Fibroblast of peridontal ligament (primary cell): ENCODE measurements around the gene MASP1.
A peak's percentile ranks its signal among the peaks of the same experiment; 100 is the strongest.

Experiments used
- DNase-seq: peaks from one replicate; pipeline ENCODE4 v3.0.0-alpha.2; 2010; ENCODE audit errors: extremely low read depth

Gene MASP1

DNA sequence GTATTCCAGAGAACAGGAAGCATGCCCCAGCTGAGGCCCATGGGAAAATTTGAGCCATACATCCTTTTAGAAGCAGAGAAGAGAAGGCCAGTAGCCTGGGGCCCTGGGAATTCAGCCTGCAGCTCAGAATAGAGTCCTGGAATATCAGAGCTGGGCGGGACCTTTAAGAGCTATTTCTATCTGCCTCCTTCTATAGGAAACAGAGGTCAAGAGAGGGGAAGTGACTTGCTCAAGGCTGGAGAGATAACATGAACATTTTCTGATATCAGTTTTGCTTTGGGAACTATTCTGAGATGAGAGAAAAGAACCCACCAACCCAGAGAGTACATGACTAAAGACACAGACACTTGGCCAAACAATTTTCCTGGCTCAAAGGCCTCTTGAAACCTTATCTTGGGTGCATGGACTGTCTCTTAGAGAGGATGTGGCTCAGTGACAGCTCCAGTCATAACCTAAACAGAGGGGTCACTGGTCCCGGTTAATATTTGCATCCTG is 26.0 kb downstream of the MASP1 start:
- DNase-seq = no peak

DNA sequence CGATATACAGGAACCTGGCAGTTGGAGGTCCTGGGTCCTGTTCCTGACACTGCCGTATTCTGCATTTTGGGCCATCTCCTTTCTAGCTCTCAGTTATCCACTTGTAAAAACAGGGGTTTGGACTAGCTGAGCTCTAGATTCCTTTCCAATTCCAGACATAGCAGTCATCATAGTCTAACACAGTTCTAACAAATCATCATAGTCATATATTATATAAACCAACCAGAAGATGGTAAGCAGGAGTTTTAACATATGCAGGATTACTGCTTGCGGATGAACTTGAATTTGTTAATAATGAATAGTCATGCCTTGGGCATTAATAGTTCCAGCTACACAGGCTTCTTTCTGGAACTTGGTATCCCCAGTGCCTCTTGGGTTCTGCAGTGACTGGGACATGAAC is 26.6 kb downstream of the MASP1 start:
- peak; percentile 19 for DNase-seq

DNA sequence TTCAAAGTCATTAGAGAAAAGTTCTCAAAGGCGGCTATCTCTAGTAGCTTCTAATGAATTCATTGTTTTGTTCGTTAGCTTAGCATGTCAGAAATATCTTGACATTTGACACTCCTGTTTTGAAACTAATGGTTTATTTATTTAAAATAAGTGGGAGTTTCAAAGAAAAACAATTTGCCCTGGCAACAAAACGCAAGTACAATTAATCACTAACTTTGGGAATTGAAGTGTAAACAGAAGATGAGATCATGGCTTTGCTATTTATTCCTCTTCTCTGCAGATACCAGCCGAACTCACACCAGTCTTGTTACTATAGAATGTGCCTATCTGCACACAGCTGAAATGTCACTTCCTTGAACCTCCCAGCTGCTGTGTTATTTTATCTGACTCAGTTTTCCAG is 27.5 kb downstream of the MASP1 start:
- DNase-seq = peak; percentile 88

DNA sequence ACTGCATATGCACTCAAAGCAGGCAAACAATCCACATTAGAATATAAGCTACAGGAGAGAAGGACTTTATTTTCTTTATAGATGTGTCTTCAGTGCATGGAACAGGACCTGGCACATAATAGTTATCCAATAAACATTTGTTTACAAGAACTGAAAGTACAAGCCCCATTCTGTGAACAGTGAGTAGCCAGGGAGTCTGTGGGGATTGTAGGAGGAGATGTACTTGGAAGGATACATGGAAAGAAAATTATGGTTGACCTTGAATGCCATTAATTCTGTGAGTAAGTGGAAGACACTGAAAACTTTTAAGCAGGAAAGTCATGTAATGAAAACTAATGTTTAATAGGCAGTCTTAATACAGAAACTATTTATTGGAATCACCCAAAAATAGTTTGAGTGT is 28.3 kb downstream of the MASP1 start:
- peak; percentile 63 for DNase-seq

DNA sequence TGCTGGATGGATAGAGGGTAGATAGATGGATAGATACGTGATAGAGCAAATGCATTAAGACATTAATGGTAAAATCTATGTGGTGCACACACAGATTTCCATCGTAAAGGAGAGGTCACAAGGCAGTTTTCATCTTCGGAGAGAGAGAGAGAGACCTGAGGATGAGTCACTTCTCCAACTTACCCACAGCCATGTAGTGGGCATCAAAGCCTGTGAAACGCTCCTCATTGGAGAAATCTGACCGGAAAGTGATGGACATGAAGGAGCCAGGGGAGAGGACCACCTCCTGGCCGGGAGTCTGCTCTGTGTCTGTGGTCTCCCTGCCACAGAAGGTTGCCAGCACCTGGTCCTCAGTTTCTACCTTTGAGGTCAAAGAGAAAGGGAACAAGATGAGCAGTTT is 29.2 kb downstream of the MASP1 start:
- DNase-seq = no peak

DNA sequence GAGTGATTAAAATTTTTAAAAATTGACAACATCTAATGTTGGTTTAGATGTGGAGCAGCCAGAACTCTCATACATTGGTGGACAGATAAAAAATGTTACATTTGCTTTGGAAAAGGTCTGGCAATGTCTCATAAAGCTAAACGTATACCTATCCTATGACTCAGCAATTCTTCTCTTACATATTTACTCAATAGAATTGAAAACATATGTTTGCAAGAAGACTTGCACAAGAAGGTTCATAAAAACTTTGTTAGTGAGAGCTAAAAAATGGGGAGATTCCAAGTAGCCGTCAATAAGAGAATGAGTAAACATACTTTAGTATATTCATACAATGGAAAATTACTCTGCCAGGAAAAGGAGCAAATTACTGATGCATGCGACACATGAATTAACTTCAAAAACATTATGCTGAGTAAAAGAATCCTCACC is 30.0 kb downstream of the MASP1 start:
- peak; percentile 89 for DNase-seq

DNA sequence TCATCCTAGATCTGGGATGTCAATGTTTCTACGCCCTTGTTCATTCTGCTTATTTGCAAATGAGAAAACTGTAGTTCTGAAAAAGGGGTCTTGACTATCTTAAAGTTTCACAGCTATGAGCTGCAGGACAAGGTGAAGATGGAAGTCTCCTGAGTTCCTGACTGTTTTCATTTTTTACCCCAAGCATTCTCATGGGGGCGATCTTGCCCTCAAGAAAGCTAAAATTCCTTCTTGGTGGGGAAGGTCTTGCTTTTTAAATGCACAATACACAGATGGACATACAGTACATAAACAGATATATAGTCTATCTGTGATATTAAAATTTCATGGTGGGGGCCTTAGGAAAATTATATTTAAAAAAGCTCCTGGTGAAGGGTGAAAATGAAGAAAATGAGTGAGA is 32.4 kb downstream of the MASP1 start:
- DNase-seq = no peak

DNA sequence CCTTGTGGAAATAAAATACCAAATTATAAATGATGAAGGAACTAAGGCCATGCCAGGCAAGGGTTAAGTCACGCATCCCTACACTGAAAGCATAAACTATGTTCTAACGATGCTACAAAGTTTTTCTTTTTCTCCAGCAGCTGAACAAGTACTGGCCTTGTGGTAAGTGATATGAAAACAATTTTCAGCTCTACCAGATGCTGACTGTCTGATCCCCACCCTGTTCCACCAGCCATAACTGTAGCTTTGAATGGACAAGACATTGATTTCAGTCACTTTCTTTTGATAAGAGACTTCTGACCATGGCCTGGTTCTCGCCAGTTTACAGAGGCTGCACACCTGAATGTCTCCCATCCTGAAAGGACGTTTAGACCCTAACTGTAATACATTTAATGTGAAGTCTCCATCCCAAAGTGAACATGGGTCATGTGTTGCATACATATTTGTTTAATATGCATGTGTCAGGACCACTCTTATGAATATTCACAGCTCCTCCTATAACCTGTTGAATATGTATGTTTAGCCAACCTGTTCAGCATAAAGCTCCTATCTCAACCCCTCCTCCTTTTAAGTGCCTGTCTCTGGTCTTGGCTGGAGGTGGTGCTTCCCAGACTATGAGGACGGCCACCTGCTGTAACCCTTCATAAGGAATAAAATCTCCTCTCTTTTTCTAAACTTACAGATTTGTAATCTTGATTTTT is 33.4 kb downstream of the MASP1 start:
- DNase-seq = peak; percentile 19

DNA sequence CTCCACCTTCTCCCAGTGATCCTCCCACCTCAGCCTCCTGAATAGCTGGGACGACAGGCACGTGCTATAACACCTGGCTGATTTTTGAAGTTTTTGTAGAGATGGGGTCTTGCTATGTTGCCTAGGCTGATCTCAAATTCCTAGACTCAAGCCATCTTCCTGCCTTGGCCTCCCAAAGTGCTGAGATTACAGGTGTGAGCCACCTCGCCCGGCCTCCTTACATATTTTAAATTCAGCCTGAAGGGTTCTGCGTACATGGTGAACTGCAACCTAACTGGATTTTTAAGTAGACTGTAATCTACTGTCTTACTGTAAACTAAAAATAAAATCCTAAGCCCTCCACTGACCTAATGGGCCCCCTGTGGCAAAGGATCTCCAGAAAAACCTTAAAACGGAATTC is 34.1 kb downstream of the MASP1 start:
- DNase-seq = no peak

DNA sequence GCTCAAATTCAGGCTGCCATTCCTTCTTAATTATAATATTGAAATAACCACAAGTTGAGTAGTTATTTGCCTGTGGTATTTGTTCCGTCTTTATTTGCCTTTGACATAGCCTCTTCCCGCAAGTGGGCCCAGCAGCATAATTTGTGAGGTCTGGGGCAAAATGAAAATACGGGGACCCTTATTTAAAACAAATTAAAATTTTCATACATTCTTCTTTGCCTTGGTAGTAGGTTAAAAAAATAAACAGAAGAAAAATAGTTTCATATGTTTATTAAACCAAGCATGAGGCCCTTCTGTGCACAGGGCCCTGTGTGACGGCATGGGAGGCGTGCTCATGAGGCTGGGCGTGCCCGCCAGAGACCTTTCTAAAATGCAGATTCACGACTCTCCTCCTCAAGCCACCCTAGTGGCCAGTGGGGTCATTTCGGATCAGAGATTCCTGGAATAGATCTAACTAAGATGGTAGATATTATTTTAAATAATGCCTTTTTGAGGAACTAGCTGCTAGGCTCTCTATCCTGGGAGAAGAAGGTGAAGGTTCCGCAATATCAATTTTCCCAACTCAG is 35.4 kb downstream of the MASP1 start:
- DNase-seq = peak; percentile 43

DNA sequence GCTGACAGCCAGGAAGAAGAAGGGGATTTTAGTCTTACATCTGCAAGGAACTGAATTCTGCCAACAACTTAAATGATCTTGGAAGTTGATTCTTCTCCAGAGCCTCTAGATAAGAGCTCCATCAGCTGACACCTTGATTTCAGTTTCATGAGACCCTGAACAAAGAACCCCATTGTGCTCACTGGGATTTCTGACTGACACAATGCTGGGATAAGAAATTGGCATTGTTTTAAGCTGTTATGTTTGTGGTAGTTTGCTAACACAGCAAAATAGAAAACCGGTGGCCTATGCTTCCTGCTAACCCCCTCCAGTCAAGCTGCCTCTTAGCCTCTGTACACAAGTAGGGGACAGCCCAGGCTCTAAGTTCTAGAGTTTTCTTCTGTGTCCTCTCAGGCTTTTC is 36.2 kb downstream of the MASP1 start:
- DNase-seq = no peak

DNA sequence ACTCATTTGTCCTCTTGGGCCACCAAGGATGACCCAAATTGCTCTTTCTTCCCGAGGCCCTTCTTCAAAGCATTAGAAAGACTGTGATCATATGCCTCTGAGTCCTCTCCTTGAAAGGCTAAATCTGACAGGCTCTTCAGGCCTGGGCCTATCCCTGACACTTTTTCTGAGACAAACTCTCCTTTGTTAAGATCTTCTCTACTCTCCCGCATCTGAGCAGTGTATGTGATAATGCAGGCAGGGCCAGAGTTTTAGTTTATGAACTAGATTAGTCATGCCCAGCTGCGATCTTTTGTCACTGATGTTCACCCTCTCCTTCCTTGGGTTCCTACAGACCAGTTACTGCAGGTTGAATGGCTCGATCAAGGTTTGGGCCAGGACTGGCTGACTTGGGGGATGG is 39.2 kb downstream of the MASP1 start:
- DNase-seq = no peak

DNA sequence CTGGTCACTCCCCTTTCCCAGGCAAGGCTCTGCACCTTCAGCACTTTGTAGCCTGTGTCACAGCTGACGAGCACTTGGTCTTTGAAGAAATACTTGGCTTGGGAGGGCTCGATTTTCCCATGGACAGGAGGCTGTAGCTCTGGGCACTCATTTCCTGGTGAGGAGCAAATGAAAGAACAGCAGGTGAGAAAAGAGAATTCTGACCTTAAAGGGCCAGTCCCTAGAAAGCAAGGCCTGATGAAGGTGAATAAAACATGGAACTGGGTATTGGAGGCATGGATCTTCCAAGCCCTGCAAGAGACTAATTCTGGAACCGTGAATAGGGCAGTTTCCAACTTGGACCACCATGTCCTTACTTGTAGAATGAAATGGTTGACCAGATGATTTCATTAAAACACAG is 39.9 kb downstream of the MASP1 start:
- no peak for DNase-seq

DNA sequence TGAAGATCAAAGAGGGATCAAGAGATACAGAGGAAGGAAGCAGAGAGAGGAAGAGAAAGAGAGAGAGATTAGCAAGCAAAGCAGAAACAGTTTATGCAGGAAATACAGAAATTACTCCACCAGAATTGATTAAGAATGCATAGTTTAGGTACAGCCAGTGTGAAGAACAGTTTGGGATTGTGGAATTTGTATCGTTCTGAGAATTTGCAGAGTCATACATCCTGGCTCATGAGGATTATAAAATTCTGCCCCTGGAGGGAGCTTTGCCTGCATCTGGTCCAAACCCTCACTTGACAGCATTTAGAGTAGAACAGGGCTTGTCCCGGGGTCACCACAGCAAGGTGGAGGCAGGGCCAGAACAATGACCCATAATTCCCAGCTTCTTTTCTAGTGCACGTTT is 44.1 kb downstream of the MASP1 start:
- no peak for DNase-seq

DNA sequence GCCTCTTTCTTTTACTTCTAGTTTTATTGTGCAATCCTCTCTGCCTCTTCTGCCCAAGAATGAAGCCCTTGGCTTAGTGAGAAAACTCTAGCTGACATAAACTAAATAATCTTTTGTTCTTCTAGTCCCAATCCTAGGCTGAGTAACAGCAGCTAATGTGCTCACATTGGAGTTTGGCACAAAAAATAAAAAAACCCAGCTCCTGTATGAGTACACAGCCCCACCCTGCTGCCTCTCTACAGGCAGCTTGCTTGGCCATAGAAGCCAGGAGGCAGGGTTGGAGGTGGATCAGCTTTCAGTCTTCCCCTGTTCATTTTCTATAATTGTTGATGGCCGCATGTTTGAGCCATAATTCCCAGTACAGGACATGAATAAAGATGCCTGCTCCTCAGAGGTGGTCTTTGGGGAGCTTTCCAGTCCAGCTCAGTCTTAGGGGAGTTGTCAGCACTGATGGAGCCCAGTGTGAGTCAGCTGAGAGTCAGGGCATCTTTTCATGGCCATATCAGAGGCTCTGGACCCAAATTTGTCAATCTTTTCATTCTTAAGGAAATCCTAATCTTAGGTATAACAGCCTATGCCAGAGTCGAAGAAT is 47.5 kb downstream of the MASP1 start:
- peak; percentile 83 for DNase-seq

DNA sequence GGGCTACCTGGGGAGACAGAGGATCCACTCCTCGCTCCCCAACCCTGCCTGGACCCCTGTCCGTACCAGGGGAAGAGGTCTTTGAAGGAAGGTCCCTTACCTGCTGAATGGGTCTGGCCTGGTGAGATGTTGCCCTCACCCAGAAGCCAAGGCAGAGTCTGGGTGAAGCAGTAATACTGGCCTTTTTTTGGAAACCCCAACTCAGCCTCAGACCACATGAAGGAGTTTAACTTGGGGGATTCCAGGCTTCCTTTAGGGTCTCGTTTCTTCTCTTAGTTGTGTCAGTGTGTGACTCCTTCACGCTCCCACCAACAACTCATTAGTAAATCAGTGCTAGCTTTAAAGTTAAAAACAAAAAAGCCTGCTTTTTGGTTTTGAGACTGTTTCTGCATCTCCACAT is 48.6 kb downstream of the MASP1 start:
- no peak for DNase-seq

DNA sequence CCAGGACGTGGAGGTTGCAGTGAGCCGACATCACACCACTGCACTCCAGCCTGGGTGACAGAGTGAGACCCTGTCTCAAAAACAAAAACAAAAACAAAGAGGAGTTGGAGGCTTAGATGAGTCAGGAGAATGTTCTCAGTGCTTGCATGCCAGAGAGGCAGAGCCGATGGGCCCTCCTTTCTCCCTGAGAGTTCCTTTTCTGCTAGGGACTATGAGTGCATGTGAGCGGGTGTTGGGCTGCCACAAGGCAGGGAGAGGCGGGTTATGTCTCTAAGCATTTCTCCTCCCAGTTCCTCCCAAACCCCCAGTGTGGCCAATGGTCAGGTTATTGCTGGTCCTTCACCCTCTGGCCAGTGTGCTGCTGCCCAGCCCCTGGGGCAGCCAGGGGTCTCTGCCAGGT is 49.1 kb downstream of the MASP1 start:
- DNase-seq = no peak

DNA sequence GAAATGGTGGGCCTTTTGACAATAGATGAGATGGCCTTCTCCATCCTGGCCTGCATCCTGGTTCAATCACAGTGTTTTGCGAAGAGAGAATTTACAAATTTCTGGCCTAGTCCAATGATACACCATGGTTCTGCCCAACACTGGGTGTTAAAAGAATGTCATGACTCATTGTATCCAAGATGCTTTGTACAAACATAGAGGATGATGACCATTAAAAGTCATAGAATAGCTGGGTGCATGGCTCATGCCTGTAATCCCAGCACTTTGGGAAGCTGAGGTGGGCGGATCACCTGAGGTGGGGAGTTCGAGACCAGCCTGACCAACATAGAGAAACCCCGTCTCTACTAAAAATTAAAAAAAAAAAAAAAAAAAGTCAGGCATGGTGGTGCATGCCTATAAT is 52.7 kb downstream of the MASP1 start:
- DNase-seq = peak; percentile 56

DNA sequence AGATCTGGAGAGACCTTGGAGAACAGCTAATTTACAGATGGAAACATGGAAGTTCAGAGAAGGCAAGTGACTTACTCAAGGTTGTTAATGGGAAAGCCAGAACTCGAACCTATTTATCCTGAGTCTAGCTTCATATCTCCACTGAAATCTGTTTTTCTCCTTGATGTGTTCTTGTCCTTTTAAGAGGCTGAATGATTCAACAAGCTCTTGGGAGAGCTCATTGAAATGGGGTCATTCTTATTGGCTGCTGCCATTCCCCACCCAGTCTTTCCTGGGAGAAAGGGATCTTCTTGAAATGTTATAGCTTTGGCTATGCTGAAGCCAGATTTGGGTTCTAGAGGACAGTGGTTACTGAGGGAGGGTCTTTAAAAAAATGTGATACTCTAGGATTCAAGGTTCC is 53.3 kb downstream of the MASP1 start:
- DNase-seq = no peak

DNA sequence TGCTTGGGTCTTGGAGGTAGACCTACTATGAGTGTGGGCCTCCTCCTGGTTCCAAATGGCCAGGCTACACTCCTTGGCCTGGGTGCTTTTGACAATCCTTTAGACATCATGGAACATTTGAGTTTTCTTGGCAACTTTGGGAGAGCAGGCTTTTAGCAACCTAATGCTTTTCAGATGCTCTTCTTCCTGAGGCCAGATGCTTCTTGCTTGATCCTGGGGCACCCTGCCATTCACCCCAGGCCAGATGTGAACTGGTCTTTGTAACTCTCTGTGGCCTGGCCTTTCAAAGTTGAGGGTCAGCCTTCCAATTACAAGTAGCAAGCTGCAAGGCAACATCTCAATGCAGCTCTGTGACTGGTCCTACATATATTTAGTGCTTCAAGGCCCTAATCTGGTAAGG is 53.8 kb downstream of the MASP1 start:
- DNase-seq = peak; percentile 71

DNA sequence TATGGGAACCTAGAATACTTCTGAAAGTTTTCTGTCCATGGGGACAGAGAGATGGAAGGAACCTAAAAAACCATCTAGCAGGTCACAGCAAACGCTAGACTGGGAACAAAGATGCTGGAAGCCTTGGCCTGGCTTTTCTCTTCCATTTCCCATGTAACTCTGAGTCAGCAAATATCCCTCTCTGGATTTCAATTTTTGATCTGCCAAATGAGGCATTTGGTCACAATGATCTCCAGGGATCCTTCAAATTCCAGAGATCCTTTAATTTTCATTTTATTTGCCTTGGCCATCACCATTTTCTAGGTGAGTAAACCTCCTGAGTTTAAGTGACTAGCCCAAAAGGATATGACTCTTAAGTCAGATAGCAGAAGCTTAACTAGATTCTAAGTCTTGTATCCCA is 54.6 kb downstream of the MASP1 start:
- DNase-seq = no peak

DNA sequence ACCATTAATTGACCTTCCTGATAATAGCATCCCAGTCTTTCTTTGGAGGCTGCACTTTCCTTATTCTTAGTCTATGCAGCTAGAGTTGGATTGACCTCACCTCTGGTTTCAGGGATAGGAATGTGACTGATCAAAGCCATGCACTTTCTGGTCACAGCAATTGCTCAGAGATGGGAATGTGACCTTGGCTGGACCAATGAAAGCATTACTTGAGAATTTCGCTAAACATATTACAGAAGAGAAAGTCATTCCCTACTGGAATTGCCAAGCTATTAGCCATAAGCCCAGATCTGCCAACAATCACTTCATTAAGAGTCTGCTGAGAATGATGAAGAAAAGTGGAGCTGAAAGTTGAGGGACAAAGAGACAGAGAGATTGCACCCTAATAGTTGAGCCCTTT is 61.5 kb downstream of the MASP1 start:
- peak; percentile 14 for DNase-seq

DNA sequence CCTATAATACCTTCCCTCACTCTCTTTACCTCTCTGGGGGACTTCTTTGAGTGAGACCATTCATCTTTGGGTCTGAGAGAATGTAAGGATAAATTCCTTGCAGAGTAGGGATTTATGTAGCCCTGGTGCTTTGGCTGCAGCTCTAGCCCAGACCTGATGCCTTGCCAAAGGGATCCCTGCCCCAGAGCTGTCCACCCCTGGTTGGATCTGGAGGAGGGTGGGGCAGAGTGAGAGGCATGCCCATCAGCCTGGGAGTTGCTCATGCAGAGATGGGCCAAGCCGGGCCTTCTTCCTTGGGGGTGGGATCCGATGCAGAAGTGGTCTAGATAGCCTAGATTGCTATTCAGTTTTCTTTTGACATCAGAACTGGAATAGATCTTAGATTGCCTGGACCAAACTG is 62.8 kb downstream of the MASP1 start:
- DNase-seq = no peak
